ENCODE measurements around the gene CLEC11A.

Gene CLEC11A

GRCh38 chr19:50723069-50723468 lies at the start of gene CLEC11A:
Gene CLEC11A (plus strand): TSS chr19:50723364. CDS start chr19:50723526, 162 bp downstream.
- Mint-ChIP-seq H3K27ac (peak within 1 kb of the TSS; percentile 74), H3K27me3 (peaks cover 79% of the 10 kb centered on the region), H3K9me3 (no peaks in the 10 kb centered on the region), H3K4me3 (peak within 1 kb of the TSS; percentile 87), H3K36me3 (ENCODE audit: low read depth) (peaks cover 5% of the 10 kb centered on the region), H3K4me1 (ENCODE audit: low read depth) (peaks cover 51% of the 10 kb centered on the region)
- intact Hi-C loops (cut with micrococcal nuclease) = loop anchor here (10.0 kb wide), 1 partner anchor 82 kb away; no protein-coding TSS in a partner anchor

GRCh38 chr19:50676625-50677197 lies 46.5 kb upstream of the CLEC11A start:
- Mint-ChIP-seq H3K27me3 (peaks cover 61% of the 10 kb centered on the region), H3K9me3 (peaks cover 14% of the 10 kb centered on the region), H3K4me1 (ENCODE audit: low read depth) (peaks cover 13% of the 10 kb centered on the region), H3K27ac (no peak overlapping the region), H3K36me3 (ENCODE audit: low read depth) (no peaks in the 10 kb centered on the region), H3K4me3 (no peak overlapping the region)
- intact Hi-C loops (cut with micrococcal nuclease) = no loop called here

- Mint-ChIP-seq H3K27ac (peak overlapping the region; percentile 59), H3K27me3 (peaks cover 60% of the 10 kb centered on the region), H3K4me3 (no peak overlapping the region), H3K36me3 (ENCODE audit: low read depth) (no peaks in the 10 kb centered on the region), H3K4me1 (ENCODE audit: low read depth) (peaks cover 13% of the 10 kb centered on the region), H3K9me3 (peaks cover 14% of the 10 kb centered on the region)
- intact Hi-C loops (cut with micrococcal nuclease) = no loop called here
Measured at GRCh38 chr19:50677636-50678035, 45.5 kb upstream of the CLEC11A start.

- no peak overlapping the region for H3K4me3 Mint-ChIP-seq
- peaks cover 54% of the 10 kb centered on the region for H3K27me3 Mint-ChIP-seq
- intact Hi-C loops (cut with micrococcal nuclease) = no loop called here
- H3K27ac Mint-ChIP-seq = peak overlapping the region; percentile 59
- H3K9me3 Mint-ChIP-seq = peaks cover 14% of the 10 kb centered on the region
- peaks cover 13% of the 10 kb centered on the region for H3K4me1 Mint-ChIP-seq (ENCODE audit: low read depth)
- H3K36me3 Mint-ChIP-seq (ENCODE audit: low read depth) = no peaks in the 10 kb centered on the region
Measured at GRCh38 chr19:50678323-50678722, 44.8 kb upstream of the CLEC11A start.

- H3K4me3 Mint-ChIP-seq = no peak overlapping the region
- peaks cover 13% of the 10 kb centered on the region for H3K4me1 Mint-ChIP-seq (ENCODE audit: low read depth)
- peaks cover 48% of the 10 kb centered on the region for H3K27me3 Mint-ChIP-seq
- peak overlapping the region; percentile 76 for H3K27ac Mint-ChIP-seq
- no peaks in the 10 kb centered on the region for H3K36me3 Mint-ChIP-seq (ENCODE audit: low read depth)
- H3K9me3 Mint-ChIP-seq = peaks cover 14% of the 10 kb centered on the region
- intact Hi-C loops (cut with micrococcal nuclease) = no loop called here
Measured at GRCh38 chr19:50679177-50680125, 43.7 kb upstream of the CLEC11A start.

GRCh38 chr19:50686310-50687032 lies 36.7 kb upstream of the CLEC11A start:
- no peaks in the 10 kb centered on the region for H3K9me3 Mint-ChIP-seq
- H3K27me3 Mint-ChIP-seq = peaks cover 56% of the 10 kb centered on the region
- intact Hi-C loops (cut with micrococcal nuclease) = no loop called here
- H3K36me3 Mint-ChIP-seq (ENCODE audit: low read depth) = no peaks in the 10 kb centered on the region
- H3K4me3 Mint-ChIP-seq = no peak overlapping the region
- H3K4me1 Mint-ChIP-seq (ENCODE audit: low read depth) = no peaks in the 10 kb centered on the region
- no peak overlapping the region for H3K27ac Mint-ChIP-seq

GRCh38 chr19:50688766-50689165 lies 34.4 kb upstream of the CLEC11A start:
- H3K27me3 Mint-ChIP-seq = peaks cover 68% of the 10 kb centered on the region

GRCh38 chr19:50690439-50690838 lies 32.7 kb upstream of the CLEC11A start:
- Mint-ChIP-seq H3K4me3 (no peak overlapping the region), H3K36me3 (ENCODE audit: low read depth) (no peaks in the 10 kb centered on the region), H3K27ac (no peak overlapping the region), H3K9me3 (no peaks in the 10 kb centered on the region), H3K4me1 (ENCODE audit: low read depth) (no peaks in the 10 kb centered on the region), H3K27me3 (peaks cover 62% of the 10 kb centered on the region)
- intact Hi-C loops (cut with micrococcal nuclease) = no loop called here

More at GRCh38 chr19:50688766-50689165, 34.4 kb upstream of the CLEC11A start:
- intact Hi-C loops (cut with micrococcal nuclease) = no loop called here
- Mint-ChIP-seq H3K9me3 (no peaks in the 10 kb centered on the region), H3K4me1 (ENCODE audit: low read depth) (no peaks in the 10 kb centered on the region), H3K4me3 (no peak overlapping the region), H3K36me3 (ENCODE audit: low read depth) (no peaks in the 10 kb centered on the region), H3K27ac (no peak overlapping the region)

GRCh38 chr19:50693064-50693975 lies 29.8 kb upstream of the CLEC11A start:
- no peaks in the 10 kb centered on the region for H3K4me1 Mint-ChIP-seq (ENCODE audit: low read depth)
- no peaks in the 10 kb centered on the region for H3K36me3 Mint-ChIP-seq (ENCODE audit: low read depth)
- H3K27ac Mint-ChIP-seq = no peak overlapping the region
- H3K27me3 Mint-ChIP-seq = peaks cover 67% of the 10 kb centered on the region
- no peaks in the 10 kb centered on the region for H3K9me3 Mint-ChIP-seq
- H3K4me3 Mint-ChIP-seq = no peak overlapping the region
- intact Hi-C loops (cut with micrococcal nuclease) = no loop called here

- Mint-ChIP-seq H3K27ac (no peak overlapping the region), H3K4me3 (no peak overlapping the region), H3K9me3 (no peaks in the 10 kb centered on the region), H3K4me1 (ENCODE audit: low read depth) (no peaks in the 10 kb centered on the region), H3K36me3 (ENCODE audit: low read depth) (no peaks in the 10 kb centered on the region), H3K27me3 (peaks cover 69% of the 10 kb centered on the region)
- intact Hi-C loops (cut with micrococcal nuclease) = no loop called here
Measured at GRCh38 chr19:50694815-50695145, 28.4 kb upstream of the CLEC11A start.

- no peaks in the 10 kb centered on the region for H3K36me3 Mint-ChIP-seq (ENCODE audit: low read depth)
- H3K4me1 Mint-ChIP-seq (ENCODE audit: low read depth) = no peaks in the 10 kb centered on the region
- peaks cover 73% of the 10 kb centered on the region for H3K27me3 Mint-ChIP-seq
- intact Hi-C loops (cut with micrococcal nuclease) = no loop called here
- H3K27ac Mint-ChIP-seq = no peak overlapping the region
- no peak overlapping the region for H3K4me3 Mint-ChIP-seq
- H3K9me3 Mint-ChIP-seq = no peaks in the 10 kb centered on the region
Measured at GRCh38 chr19:50695251-50696093, 27.7 kb upstream of the CLEC11A start.

GRCh38 chr19:50696094-50696483 lies 27.1 kb upstream of the CLEC11A start:
- intact Hi-C loops (cut with micrococcal nuclease) = no loop called here
- no peak overlapping the region for H3K27ac Mint-ChIP-seq
- H3K4me1 Mint-ChIP-seq (ENCODE audit: low read depth) = no peaks in the 10 kb centered on the region
- no peaks in the 10 kb centered on the region for H3K36me3 Mint-ChIP-seq (ENCODE audit: low read depth)
- no peaks in the 10 kb centered on the region for H3K9me3 Mint-ChIP-seq
- H3K27me3 Mint-ChIP-seq = peaks cover 67% of the 10 kb centered on the region
- no peak overlapping the region for H3K4me3 Mint-ChIP-seq

All from dendritic cell treated with granulocyte-macrophage colony-stimulating factor and Interleukin-4, amounts not matched to agents 40 ng/mL and 50 ng/mL, for 4 days (primary cell).